NCI-H2107 (cell line): ENCODE data around the gene PRRT1.
A peak's percentile ranks its signal among the peaks of the same experiment; 100 is the strongest.
"Not testable (repeated sequence)": the region's sequence is repeated elsewhere in the genome, so short reads cannot be mapped to it uniquely, and the experiment has no call there.

Experiments
- DNase-seq: peaks from one replicate; lab custom pipeline; 2025; lab: John Stamatoyannopoulos, UW

The PRRT1 gene

DNA sequence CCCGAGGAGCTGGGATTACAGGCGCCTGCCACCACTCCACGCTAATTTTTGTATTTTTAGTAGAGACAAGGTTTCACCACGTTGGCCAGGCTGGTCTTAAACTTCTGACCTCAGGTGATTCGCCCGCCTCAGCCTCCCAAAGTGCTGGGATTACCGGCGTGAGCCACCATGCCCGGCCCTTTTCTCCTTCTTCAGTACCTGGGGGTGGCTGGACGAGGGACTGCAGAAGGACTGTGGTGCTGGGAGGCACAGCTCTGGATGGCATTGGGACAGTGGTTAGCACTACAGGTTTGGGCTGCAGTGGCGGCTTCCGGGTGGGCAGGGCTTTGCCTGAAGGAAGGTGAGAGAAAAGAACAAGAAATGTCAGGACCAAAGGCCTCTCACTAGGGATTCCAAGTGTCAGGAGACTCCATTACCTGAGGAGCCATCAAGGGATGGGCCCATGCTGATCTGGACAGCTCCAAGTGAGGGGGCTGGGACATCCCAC is 31.1 kb downstream of the PRRT1 start:
- no peak for DNase-seq

DNA sequence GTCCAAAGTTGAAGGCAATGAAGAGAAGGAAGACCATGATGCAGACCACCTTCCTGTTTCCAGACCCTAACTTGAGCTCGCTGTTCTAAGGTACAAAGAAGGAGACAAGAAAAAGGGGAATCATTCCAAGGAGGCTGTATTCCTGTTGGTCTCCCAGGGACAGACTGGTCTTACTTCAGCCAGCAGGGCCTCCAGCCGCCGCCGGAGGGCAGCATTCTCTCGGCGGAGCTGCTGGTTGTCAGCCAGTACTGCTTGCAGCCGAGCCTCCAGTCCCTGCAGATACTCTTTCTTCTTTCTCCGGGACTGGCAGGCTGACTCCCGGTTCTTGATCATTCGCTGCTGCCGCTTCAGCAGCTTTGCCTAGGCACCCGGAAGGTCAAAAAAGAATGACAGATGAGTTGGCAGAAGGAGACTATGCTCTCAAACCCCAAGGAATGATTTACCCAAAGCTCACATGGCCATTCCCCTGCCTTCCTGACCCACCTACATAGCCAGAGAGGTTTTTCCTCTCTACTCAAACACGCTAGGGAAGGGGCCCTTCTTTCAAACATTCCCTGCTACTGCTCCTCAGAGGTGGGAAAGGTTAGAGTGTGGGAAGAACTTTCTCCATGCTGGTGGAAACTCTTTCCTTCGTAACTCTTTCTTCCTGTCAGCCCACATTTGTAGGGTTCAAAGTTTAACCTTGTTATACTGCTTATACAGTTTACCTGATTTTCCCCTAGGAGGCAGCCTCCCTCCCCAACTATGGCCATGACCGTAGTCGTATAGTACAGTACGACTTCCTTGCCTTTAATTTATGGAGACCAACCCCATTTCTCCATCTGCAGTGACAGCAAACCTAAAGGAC is 32.7 kb downstream of the PRRT1 start:
- peak; percentile 9 for DNase-seq

DNA sequence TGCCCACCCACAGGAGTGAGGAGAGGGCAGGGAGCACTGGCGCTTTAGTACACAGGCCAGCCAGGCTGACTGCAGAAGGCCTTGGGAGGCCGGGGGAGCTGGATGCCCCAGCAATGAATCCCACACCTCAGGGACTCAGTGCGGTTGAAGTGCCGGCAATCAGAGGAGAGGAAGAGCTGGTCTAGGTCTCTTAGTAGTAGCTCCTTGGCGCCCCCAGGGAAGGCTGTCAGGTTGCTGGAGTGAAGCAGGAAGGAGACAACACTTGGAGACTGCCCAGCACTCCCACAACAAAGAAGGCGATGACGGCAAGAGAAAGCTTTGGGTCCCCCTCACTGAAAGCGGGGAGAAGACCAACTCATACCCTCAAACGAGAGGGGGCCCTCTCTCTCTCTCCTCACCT is 34.3 kb downstream of the PRRT1 start:
- no peak for DNase-seq

- DNase-seq: no peak
Measured at GRCh38 chr6:32116674-32117073, 35.1 kb downstream of the PRRT1 start.

GRCh38 chr6:32115623-32116022 is 36.1 kb downstream of the PRRT1 start:
- DNase-seq: no peak

GRCh38 chr6:32114796-32115195 is 36.9 kb downstream of the PRRT1 start:
- no peak for DNase-seq

DNA sequence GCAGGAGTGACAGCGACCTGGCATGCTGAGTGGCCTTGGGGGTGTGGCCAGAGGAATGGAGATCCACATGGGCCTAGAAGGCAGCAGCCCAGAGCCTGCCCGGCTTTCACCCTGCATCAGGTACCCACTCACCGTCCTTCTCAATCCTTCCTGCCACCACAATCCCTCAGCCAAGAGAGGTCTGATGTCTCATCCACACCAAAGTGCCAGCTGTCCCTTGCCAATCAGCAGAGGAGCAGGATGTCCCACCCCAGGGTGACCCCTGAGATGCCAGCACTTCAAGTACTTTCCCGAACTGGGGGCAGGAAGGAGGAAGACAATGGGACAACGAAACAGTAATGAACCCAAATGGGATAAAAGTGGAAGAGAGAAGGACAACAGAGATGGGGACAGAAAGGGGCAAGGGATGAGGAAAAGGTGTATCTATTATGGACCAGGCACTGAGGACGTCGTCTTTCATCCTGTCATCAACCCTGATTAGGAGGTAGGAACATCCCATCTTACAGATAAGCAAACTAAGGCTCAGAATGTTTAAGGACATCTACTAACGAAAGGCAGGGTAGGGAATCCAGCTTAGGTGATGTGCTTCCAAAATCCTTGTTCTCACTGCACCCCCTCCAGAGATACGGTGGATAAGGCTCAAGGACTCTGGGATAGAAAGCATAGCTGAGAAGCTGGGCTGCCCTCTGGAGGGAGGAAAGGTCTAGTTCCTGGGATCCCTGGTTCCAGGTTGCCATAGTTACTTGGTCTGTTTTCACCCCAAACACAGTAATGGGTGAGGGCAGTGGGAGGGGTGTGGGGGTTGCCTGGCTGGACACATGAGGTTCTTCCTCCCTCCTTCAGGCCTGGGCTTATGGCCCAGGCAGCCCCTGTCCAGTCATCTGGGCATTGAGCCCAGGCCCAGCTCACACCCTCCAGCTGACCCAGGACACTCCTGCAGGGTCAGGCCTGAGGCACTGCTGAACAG is 38.1 kb downstream of the PRRT1 start:
- no peak for DNase-seq

DNA sequence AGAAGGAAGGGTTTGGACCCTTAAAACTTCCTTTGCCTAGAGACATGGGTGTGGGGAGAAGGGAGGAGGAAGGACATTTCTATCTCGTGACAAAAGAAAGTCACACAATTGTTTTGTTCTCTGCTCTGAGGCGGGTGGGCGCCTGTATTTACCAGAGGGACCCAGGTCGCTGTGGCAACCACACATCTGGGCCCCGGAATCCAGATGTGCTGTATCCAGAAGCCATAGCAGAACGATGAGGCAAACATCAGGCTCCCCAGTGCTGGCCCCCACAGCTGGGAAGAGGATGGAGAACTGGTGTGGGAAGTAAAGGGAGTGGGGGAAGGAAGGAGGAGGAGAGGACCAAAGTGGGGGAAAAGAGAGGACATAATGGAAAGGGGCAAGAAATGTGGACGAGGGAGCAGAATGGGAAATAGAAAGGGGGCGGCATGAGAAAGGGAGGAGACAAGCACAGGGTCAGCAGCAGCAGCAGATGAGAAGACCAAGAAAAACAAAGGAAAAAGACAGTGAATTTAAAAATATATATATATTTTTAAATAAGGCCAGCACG is 39.2 kb downstream of the PRRT1 start:
- no peak for DNase-seq

DNA sequence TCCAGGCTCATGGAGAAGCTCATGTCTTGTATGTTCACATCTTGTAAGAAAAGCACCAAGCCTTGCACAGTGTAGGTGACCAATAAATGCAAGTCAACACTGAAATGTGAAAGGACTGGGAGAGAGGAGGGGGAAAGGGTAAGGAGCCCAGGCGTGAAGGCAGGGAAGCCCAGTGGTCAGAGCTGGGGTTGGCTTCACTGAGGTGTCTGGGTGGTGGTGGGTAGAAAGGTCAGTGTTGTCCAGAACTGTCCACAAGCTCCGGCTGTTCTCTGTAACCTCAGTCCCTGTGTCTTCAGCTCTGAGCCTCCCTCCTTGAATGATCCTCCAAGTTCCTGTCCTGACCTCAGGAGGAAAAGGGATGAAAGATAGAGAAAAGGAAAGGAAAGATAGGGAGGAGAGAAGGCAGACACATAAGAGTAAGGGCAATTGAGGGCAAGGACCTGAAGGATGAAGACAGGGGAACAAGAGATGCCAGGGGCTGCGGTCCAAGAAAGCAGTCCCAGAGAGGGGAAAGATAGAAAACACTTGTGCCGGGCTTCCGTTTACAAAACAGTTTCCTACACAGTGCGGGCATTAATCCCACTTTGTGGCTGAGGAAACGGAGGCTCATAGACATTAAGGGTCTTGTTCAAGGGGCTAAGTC is 40.2 kb downstream of the PRRT1 start:
- no peak for DNase-seq

DNA sequence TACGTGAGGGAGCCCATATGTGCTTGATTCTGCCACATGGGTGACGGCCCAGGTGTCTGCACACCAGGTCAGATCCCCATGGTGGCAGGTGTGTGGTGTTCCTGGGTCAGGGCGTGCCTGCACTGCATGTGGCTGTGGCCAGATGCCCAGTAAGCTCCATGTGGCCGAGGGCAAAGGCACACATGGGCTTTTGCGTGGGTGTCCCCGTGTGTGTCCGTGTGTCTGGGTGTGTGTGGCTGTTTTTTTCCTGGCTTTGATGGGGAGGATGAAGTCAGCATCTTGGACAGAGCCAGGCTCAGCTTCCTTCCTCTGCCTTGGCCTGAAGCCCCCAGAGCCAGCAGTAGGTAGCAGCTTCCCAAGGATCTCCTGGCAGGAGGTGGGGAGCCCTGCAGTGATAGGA is 41.1 kb downstream of the PRRT1 start:
- DNase-seq: no peak

DNA sequence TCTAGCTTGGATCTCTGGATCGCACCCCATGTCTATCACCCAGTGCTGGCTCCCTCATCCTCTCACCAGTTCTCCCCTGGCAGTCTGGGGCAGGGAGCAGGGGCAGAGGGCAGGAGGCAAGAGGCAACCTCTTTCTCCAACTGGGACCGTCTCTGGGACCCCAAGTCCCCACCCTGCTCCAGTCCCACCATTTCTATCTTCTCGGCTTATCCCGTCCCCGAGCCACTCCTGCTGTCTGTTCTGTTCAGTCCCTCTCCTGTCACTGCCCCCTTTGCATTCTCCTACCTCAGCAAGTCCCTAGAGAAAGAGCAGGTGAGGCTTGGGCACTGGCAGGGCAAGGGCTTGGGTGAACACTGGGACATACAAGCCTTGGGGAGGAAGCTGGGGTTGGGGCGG is 42.0 kb downstream of the PRRT1 start:
- DNase-seq: no peak

DNA sequence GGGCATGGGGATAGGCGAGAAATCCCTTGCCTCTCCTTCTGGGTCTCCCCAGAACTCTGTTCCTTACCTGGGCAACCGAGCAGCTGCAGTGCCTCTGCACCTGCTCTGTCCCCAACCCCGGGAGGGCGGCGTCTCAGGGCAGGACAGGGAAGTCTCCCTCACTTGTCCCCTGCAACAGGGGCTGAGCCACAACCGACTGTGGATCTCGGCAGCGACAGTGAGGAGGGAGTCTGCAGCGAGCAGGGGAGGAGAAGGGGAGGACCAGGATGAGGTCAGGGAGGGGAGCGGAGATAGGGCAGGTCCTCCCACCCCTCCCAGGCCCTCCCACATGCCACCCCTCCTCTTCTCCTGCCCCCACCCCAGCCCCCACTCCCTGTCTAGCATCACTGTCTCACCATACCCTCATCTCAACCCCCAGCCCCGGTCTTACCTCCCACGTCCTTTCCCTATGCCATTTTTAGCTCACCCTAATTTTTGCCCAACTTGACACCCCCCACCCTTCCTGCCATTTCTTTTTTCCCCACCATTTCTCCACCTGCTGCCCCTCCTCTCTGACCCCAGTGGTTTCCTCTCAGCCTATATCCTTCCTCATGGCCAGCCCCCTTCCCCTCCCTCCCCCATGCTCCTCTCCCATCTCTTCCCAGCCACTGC is 42.5 kb downstream of the PRRT1 start, which contains the start of gene TNXB:
Gene TNXB, minus strand, starts transcription at position 225 of the 651 bp plus-strand sequence. CDS start 11,140 bp downstream, outside the sequence.
- no peak for DNase-seq

GRCh38 chr6:32108727-32109113 is 43.0 kb downstream of the PRRT1 start:
- no peak for DNase-seq

DNA sequence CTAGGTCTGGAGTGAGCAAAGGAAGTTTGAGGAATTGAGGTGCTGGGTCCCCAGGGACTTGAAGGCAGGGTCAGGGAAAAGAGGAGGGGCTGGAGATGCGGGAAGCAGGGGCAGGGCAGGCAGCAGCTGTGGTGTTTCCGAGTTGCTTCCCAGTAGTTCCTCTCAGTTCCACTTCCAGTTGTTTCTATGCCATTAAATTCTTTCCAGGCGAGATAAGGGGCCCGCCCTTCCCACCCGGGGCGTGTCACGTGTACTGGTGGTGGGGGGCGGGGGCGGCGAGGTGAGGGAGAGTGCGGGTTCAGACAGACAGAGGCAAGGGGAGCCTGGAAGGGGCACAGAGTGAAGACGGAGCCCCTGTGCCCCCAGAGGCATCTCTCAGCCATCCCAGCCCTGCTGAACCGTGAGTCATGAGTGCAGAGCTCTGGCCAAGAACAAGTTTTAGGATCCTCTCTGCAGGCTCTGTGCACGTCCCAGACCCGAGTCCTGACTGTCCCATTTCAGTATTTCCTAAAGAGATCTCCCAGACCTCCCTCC is 43.6 kb downstream of the PRRT1 start:
- no peak for DNase-seq

GRCh38 chr6:32107406-32107805 is 44.3 kb downstream of the PRRT1 start:
- no peak for DNase-seq

DNA sequence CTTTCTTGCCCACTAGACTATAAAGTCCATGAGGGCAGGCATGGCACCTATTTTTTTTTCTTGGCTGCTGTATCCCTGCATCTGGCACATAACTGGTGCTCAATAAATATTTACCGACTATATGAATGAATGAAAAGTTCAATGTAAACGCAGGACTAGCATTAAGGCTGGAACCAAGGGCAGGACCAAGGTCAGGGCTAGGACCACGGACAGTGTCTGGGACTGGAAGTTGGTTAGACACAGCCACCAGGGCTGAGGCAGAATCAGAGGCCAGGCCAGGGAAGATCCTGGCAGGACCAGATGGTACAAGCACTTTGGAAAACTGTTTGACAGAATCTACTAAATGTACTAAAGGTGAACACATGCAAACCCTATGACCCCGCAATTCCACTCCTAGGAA is 46.3 kb downstream of the PRRT1 start:
- DNase-seq: no peak

- no peak for DNase-seq
Measured at GRCh38 chr6:32102255-32102654, 49.5 kb downstream of the PRRT1 start.

DNA sequence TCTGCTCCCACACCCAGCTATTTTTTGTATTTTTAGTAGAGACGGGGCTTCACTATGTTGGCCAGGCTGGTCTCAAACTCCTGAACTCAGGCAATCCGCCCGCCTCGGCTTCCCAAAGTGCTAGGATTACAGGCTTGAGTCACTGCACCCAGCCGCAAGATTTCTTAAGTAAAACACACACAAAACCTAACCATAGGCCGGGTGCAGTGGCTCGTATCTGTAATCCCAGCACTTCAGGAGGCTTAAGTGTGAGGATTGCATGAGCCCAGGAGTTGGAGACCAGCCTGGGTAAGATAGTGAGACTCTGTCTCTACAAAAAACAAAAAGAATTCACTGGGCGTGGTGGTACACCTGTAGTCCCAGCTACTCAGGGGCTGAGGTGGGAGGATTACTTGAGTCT is 51.5 kb downstream of the PRRT1 start:
- DNase-seq: not testable (repeated sequence)
